H9 (cell line): ENCODE measurements around the gene KHK. TPM values are rescaled to one million over a fixed set of nuclear protein-coding genes. Genes with fewer than 3 reads are reported as not detected.
A peak's percentile ranks its signal among the peaks of the same experiment; 100 is the strongest.

Experiments used
- DNase-seq: peaks from one replicate; pipeline ENCODE4 v3.0.0-alpha.2; 2017
- H2AFZ ChIP-seq: one replicate; pipeline ENCODE4 v1.6.1; 2013; ENCODE audit warnings: mild to moderate bottlenecking, low read length, control low read depth, moderate library complexity
- H2AK5ac ChIP-seq: 2 replicates; pipeline ENCODE4 v1.6.1; 2013; ENCODE audit warnings: low read length, control low read depth, mixed read lengths; ENCODE audit not compliant: insufficient read length
- H2BK120ac ChIP-seq: one replicate; pipeline ENCODE4 v1.6.1; 2013; ENCODE audit warnings: low read depth, mild to moderate bottlenecking, low read length, control low read depth, inconsistent platforms; ENCODE audit not compliant: poor library complexity, severe bottlenecking
- H2BK12ac ChIP-seq: 2 replicates; pipeline ENCODE4 v1.6.1; 2013; ENCODE audit warnings: low read length, control low read depth, mixed read lengths, low read depth; ENCODE audit not compliant: insufficient read length
- H2BK15ac ChIP-seq: 2 replicates; pipeline ENCODE4 v1.6.1; 2013; ENCODE audit warnings: low read depth, low read length, control low read depth
- H2BK20ac ChIP-seq: one replicate; pipeline ENCODE4 v1.6.1; 2013; ENCODE audit warnings: low read depth, mild to moderate bottlenecking, low read length, control low read depth, inconsistent platforms; ENCODE audit not compliant: poor library complexity, severe bottlenecking
- H2BK5ac ChIP-seq: 2 replicates; pipeline ENCODE4 v1.6.1; 2013; ENCODE audit warnings: low read length, control low read depth, mixed read lengths; ENCODE audit not compliant: insufficient read length
- H3K14ac ChIP-seq: 2 replicates; pipeline ENCODE4 v1.6.1; 2013; ENCODE audit warnings: low read length, control low read depth; ENCODE audit not compliant: insufficient read depth
- H3K18ac ChIP-seq: 2 replicates; pipeline ENCODE4 v1.6.1; 2013; ENCODE audit warnings: low read depth, mild to moderate bottlenecking, mixed read lengths, low read length, control low read depth; ENCODE audit not compliant: insufficient read length
- H3K23ac ChIP-seq: 2 replicates; pipeline ENCODE4 v1.6.1; 2013; ENCODE audit warnings: low read length, control low read depth, mixed read lengths, low read depth; ENCODE audit not compliant: insufficient read length
- H3K23me2 ChIP-seq: 2 replicates; pipeline ENCODE4 v1.6.1; 2013; ENCODE audit warnings: low read depth, mild to moderate bottlenecking, mixed read lengths, low read length, control low read depth; ENCODE audit not compliant: insufficient read length, poor library complexity, severe bottlenecking
- H3K27ac ChIP-seq: 2 replicates; pipeline ENCODE4 v1.5.1; 2013; ENCODE audit warnings: low read length, control low read depth, mixed read lengths, low read depth; ENCODE audit not compliant: insufficient read length
- H3K27me3 ChIP-seq: 2 replicates; pipeline ENCODE4 v1.6.1; 2013; ENCODE audit warnings: low read length, control low read depth, inconsistent platforms; ENCODE audit not compliant: insufficient read depth
- H3K4ac ChIP-seq: 2 replicates; pipeline ENCODE4 v1.6.1; 2013; ENCODE audit warnings: low read depth, mild to moderate bottlenecking, control low read depth, inconsistent platforms, low read length, moderate library complexity
- H3K4me1 ChIP-seq: 2 replicates; pipeline ENCODE4 v1.6.1; 2013; ENCODE audit warnings: low read length, control low read depth, inconsistent platforms; ENCODE audit not compliant: insufficient read depth
- H3K4me2 ChIP-seq: 2 replicates; pipeline ENCODE4 v1.6.1; 2013; ENCODE audit warnings: low read length, control low read depth, mixed read lengths; ENCODE audit not compliant: insufficient read length, insufficient read depth
- H3K56ac ChIP-seq: 2 replicates; pipeline ENCODE4 v1.6.1; 2013; ENCODE audit warnings: low read depth, mild to moderate bottlenecking, mixed read lengths, low read length, control low read depth; ENCODE audit not compliant: insufficient read length
- H3K79me1 ChIP-seq: 2 replicates; pipeline ENCODE4 v1.6.1; 2013; ENCODE audit warnings: low read depth, mild to moderate bottlenecking, moderate library complexity, low read length, control low read depth, inconsistent platforms; ENCODE audit not compliant: insufficient read depth, poor library complexity, severe bottlenecking
- H3K79me2 ChIP-seq: 2 replicates; pipeline ENCODE4 v1.6.1; 2013; ENCODE audit warnings: low read length, control low read depth, inconsistent platforms; ENCODE audit not compliant: insufficient read depth
- H3K9ac ChIP-seq: 2 replicates; pipeline ENCODE4 v1.6.1; 2013; ENCODE audit warnings: low read length, control low read depth, mixed read lengths; ENCODE audit not compliant: insufficient read length; ENCODE audit errors: extremely low read depth
- H3K9me3 ChIP-seq: one replicate; pipeline ENCODE4 v1.6.1; 2013; ENCODE audit warnings: low read depth, low read length, inconsistent platforms; ENCODE audit not compliant: control insufficient read depth
- H3T11ph ChIP-seq: one replicate; pipeline ENCODE4 v1.6.1; 2013; ENCODE audit warnings: mild to moderate bottlenecking, low read length, control low read depth, inconsistent platforms
- H4K20me1 ChIP-seq: one replicate; pipeline ENCODE4 v1.6.1; 2013; ENCODE audit not compliant: control insufficient read depth, insufficient read length, insufficient read depth
- H4K5ac ChIP-seq: 2 replicates; pipeline ENCODE4 v1.6.1; 2013; ENCODE audit warnings: low read depth, mild to moderate bottlenecking, mixed read lengths, low read length, control low read depth; ENCODE audit not compliant: insufficient read length
- H4K8ac ChIP-seq: replicated peaks from 2 replicates; pipeline ENCODE4 v1.6.1; 2013; ENCODE audit warnings: low read length, control low read depth, mixed read lengths, low read depth; ENCODE audit not compliant: insufficient read length
- H4K91ac ChIP-seq: 2 replicates; pipeline ENCODE4 v1.6.1; 2013; ENCODE audit warnings: low read depth, mild to moderate bottlenecking, moderate library complexity, mixed read lengths, low read length, control low read depth; ENCODE audit not compliant: insufficient read length
- H3K27ac Mint-ChIP-seq, 3 experiments: 2 replicates in 2 of 3; 3 replicates in 1 of 3; pipeline ENCODE4 v1.8.0; 2020 to 2021; ENCODE audit warnings: mixed read lengths in 3 of 3, mild to moderate bottlenecking in 1 of 3, moderate library complexity in 1 of 3
- H3K27me3 Mint-ChIP-seq: 2 replicates; pipeline ENCODE4 v1.8.0; 2021; ENCODE audit warnings: low read depth, mild to moderate bottlenecking, moderate library complexity, mixed read lengths
- H3K36me3 Mint-ChIP-seq, 3 experiments: 2 replicates in 2 of 3; 3 replicates in 1 of 3; pipeline ENCODE4 v1.8.0; 2020 to 2021; ENCODE audit warnings: low read depth in 3 of 3, mixed read lengths in 3 of 3; ENCODE audit not compliant: insufficient read depth in 1 of 3
- H3K4me1 Mint-ChIP-seq, 2 experiments: 2 replicates each; pipeline ENCODE4 v1.8.0; 2020; ENCODE audit warnings: mixed read lengths in 2 of 2
- H3K4me3 Mint-ChIP-seq, 2 experiments: 2 replicates in 1 of 2; 3 replicates in 1 of 2; pipeline ENCODE4 v1.8.0; 2020 to 2021; ENCODE audit warnings: mild to moderate bottlenecking in 2 of 2, mixed read lengths in 2 of 2, moderate library complexity in 1 of 2
- H3K9me3 Mint-ChIP-seq, 2 experiments: 2 replicates in 1 of 2; 3 replicates in 1 of 2; pipeline ENCODE4 v1.8.0; 2020; ENCODE audit warnings: mild to moderate bottlenecking in 2 of 2, mixed read lengths in 2 of 2, moderate library complexity in 1 of 2
- WGBS: extraction: QIAGEN DNeasy Blood & Tissue Kit; methylation state at CpG from one replicate; pipeline ENCODE4 v1.1.7; 2013; ENCODE audit warnings: missing lambda C conversion rate, low lambda C conversion rate, mixed read lengths; ENCODE audit not compliant: insufficient read length; ENCODE audit errors: extremely low coverage; 5-methylcytosine and 5-hydroxymethylcytosine counted together
- total RNA-seq: library from RNA; stranded (reverse); gene quantifications from 2 replicates; pipeline ENCODE4 v1.2.1, GENCODE V29; 2021
- TF ChIP-seq, protein P1 (sequence below): fragments of 200-600 bp; sonication (generic); conservative IDR thresholded peaks from 3 replicates; pipeline ENCODE4 v1.8.0; 2021; ENCODE audit warnings: antibody characterized with exemption, mild to moderate bottlenecking

Gene KHK
- total RNA-seq, 1 experiment from 2014 or later, result 12.1 TPM

DNA sequence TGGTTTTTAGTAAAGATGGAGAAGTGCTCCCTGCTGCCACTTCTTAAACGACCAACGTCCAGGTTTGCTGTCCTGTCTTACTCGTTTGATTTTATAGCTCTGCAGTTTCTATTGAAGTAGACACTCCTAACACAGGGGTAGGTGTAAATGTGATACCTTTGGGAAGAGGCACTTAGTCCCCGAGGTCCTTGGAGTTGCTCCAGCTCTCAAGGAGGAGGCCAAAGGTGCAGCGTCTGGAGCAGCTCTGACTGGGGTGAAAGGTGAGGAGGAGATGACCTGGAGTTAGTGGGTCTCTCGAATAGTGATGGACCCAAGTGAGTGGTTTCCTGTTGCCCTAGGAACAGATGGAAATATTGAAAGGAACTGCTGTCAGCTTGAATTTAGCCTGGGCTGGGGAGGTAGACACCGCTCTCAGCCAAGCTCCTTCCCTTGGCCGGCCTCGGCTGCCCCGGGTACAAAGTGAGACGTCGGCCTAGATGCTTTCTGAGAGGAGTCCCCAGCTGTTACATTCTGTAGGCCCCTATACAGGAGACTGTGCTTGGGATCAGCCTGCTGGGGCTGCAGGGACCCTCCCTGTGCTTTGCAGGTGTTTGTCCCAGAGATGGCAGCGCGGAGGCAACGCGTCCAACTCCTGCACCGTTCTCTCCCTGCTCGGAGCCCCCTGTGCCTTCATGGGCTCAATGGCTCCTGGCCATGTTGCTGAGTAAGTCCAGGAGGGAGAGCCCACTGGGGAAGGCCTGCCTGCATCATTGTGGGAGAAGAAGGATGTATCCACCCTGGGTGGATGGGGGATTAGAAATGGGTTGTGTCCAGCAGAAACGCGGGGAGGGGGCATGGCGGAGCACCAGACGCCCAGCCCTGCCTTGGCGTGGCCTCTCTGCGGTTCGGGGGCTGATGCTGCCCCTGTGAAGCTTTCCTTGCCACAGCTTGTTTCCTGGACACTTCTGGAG, 5.4 kb downstream of the KHK start:
- H3K27ac Mint-ChIP-seq, result peak overlapping the region in 2 of 3 experiments; percentile 37 to 40; a peak in 2 of 7 replicates
- Histone ChIP-seq H3K79me2 (no peaks in the 10 kb centered on the region), H2AFZ (no peak overlapping the region), H3K4me2 (no peak overlapping the region), H4K5ac (no peak overlapping the region), H2BK5ac (no peak overlapping the region), H3K27me3 (no peaks in the 10 kb centered on the region), H2BK120ac (no peak overlapping the region), H3K14ac (no peak overlapping the region), H3K79me1 (no peaks in the 10 kb centered on the region), H3K9me3 (no peaks in the 10 kb centered on the region), H4K20me1 (peaks cover 3% of the 10 kb centered on the region), H3K23me2 (peaks cover 4% of the 10 kb centered on the region), H3K9ac (no peak overlapping the region), H3K56ac (no peak overlapping the region), H3T11ph (no peak overlapping the region), H2BK12ac (no peak overlapping the region), H3K27ac (no peak overlapping the region), H2BK20ac (no peak overlapping the region), H4K91ac (no peak overlapping the region), H2AK5ac (no peak overlapping the region), H2BK15ac (no peak overlapping the region), H3K4me1 (no peaks in the 10 kb centered on the region), H3K23ac (no peak overlapping the region), H3K4ac (no peak overlapping the region), H3K18ac (no peak overlapping the region), H4K8ac (no peak overlapping the region)
- DNase-seq, result no peak
- H3K9me3 Mint-ChIP-seq, result no peaks in the 10 kb centered on the region; a peak in 1 of 5 replicates
- H3K36me3 Mint-ChIP-seq, result no peaks in the 10 kb centered on the region; a peak in 1 of 7 replicates
- H3K27me3 Mint-ChIP-seq, result peaks cover 6% of the 10 kb centered on the region
- no peak overlapping the region for H3K4me3 Mint-ChIP-seq
- H3K4me1 Mint-ChIP-seq, result peaks cover 13 to 14% of the 10 kb centered on the region in 2 experiments
- TF ChIP-seq, protein P1, sequence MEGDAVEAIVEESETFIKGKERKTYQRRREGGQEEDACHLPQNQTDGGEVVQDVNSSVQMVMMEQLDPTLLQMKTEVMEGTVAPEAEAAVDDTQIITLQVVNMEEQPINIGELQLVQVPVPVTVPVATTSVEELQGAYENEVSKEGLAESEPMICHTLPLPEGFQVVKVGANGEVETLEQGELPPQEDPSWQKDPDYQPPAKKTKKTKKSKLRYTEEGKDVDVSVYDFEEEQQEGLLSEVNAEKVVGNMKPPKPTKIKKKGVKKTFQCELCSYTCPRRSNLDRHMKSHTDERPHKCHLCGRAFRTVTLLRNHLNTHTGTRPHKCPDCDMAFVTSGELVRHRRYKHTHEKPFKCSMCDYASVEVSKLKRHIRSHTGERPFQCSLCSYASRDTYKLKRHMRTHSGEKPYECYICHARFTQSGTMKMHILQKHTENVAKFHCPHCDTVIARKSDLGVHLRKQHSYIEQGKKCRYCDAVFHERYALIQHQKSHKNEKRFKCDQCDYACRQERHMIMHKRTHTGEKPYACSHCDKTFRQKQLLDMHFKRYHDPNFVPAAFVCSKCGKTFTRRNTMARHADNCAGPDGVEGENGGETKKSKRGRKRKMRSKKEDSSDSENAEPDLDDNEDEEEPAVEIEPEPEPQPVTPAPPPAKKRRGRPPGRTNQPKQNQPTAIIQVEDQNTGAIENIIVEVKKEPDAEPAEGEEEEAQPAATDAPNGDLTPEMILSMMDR, result no peak
- no CpG with 5 or more reads among the region's 25 CpGs for WGBS
